NB4 (cell line): ENCODE measurements around the gene GSG1L2.

ENCODE experiments used
- DNase-seq: peaks from one replicate; pipeline ENCODE4 v3.0.0; 2010; ENCODE audit warnings: low read depth
- H3K4me3 ChIP-seq: one replicate; pipeline ENCODE4 v1.5.1; 2011; ENCODE audit warnings: mild to moderate bottlenecking, low read depth, low read length, moderate library complexity
- CTCF ChIP-seq: IDR thresholded peaks from one replicate; pipeline ENCODE4 v1.5.1; 2012; ENCODE audit warnings: low read depth, low read length
- MYC ChIP-seq: IDR thresholded peaks from 2 replicates; pipeline ENCODE4 v1.6.1; 2011; ENCODE audit warnings: low read depth, low read length
- POLR2A ChIP-seq: IDR thresholded peaks from 2 replicates; pipeline ENCODE4 v1.6.1; 2011; ENCODE audit warnings: mild to moderate bottlenecking; ENCODE audit not compliant: insufficient read length; ENCODE audit errors: extremely low read depth
- TF ChIP-seq, protein P1 (sequence below): IDR thresholded peaks from 2 replicates; pipeline ENCODE4 v1.6.1; 2011; ENCODE audit warnings: low read depth, low read length

GSG1L2 gene

GRCh38 chr17:9830711-9831110, 8.8 kb upstream of the GSG1L2 start:
- DNase-seq = no peak
- TF ChIP-seq, protein P1, sequence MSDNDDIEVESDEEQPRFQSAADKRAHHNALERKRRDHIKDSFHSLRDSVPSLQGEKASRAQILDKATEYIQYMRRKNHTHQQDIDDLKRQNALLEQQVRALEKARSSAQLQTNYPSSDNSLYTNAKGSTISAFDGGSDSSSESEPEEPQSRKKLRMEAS = no peak
- TF ChIP-seq POLR2A (no peak), CTCF (no peak), MYC (no peak)
- H3K4me3 ChIP-seq = no peak overlapping the region

DNA sequence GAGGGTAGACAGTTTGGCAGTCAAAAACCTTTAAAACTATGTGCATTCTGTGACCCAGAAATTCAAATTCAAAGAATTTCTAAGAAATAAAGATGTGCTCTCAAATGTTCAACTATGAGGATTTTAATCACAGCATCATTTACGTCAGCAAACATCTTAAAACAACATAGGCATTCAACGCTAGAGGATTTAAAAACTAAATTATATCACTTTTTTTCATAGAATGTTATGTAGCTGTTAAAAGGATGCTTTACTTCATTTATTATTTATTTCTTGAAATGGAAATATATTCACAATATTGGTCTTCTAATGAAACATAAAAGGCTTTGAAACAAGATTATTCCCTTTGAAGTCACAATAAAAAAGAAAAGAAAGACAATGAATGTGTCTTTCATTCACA, 7.5 kb upstream of the GSG1L2 start:
- no peak for DNase-seq
- no peak overlapping the region for H3K4me3 ChIP-seq
- TF ChIP-seq MYC (no peak), CTCF (no peak), POLR2A (no peak)
- TF ChIP-seq, protein P1 = no peak

- TF ChIP-seq MYC (no peak), POLR2A (no peak), CTCF (no peak)
- TF ChIP-seq, protein P1 = no peak
- no peak for DNase-seq
- H3K4me3 ChIP-seq = no peak overlapping the region
These were observed 6.7 kb upstream of the GSG1L2 start for GRCh38 chr17:9828296-9829295.

DNA sequence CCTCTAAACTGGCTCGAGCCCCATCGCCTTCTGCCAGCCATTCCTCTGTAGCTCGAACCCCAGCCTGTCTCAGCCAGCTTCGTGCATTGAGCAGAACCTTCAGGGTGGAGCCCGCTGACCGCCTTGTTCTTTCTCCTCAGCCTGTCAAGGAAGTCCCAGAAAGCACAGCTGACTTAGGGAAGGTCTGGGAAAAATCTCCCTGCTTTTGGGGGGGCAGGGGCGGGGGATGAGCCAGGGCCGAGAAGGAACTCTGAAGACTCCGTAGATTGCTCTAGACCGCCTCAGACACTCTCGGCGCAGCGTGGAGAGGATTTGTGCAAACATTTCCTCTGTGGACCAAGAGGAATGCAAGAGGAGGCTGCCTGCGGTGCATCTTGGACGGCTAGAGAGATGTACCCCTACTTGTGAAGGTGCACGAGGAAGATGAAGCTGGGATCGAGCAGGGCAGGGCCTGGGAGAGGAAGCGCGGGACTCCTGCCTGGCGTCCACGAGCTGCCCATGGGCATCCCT, 3.8 kb upstream of the GSG1L2 start, which contains the start of gene GLP2R:
GLP2R (plus strand) TSS at position 284 of the 510 bp plus-strand sequence; CDS start at position 424, 140 bp downstream.
- TF ChIP-seq CTCF (no peak), POLR2A (no peak), MYC (no peak)
- TF ChIP-seq, protein P1 = no peak
- no peak within 1 kb of the TSS for H3K4me3 ChIP-seq
- no peak for DNase-seq

GRCh38 chr17:9824797-9825338, 3.0 kb upstream of the GSG1L2 start:
- TF ChIP-seq CTCF = no peak
- no peak for TF ChIP-seq MYC
- TF ChIP-seq, protein P1 = no peak
- TF ChIP-seq POLR2A = no peak
- DNase-seq = no peak
- no peak overlapping the region for H3K4me3 ChIP-seq
